Body of pancreas (tissue), 4 donors: ENCODE measurements around the gene NRG3.

Source experiments
- CTCF ChIP-seq, 7 experiments: fragments of 450-650 bp in 4 of 7; fragments of 200-600 bp in 3 of 7; sonication (generic) in 3 of 7; IDR thresholded peaks; one replicate each; pipeline ENCODE4 v1.5.1; 2016 to 2019; ENCODE audit warnings: antibody characterized with exemption in 7 of 7
- POLR2A ChIP-seq, 3 donors: fragments of 450-650 bp; IDR thresholded peaks; one replicate each; pipeline ENCODE4 v1.6.1; 2016; ENCODE audit warnings: antibody characterized with exemption in 3 of 3, mild to moderate bottlenecking in 2 of 3

DNA sequence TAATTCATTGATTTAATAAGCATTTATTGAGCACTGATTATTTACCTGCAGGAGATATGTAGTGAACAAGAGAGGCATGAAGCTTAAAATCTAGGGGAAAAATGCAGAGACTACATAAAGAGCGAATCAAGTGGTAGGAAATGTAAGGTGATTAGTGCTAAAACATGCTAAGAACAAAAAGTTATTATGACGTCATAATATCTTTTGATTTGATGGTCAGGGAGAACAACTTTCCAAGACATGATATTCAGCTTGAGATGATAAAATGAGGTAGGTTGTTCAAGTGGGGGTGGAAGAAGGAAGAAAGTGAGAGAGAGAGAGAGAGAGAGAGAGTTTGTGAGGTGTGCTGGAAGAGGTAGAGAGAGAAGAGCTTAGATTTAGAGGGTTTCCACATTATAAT is 317.7 kb downstream of the NRG3 start:
- no peak for TF ChIP-seq POLR2A (IDR thresholded peaks at IDR 0.05)
- TF ChIP-seq CTCF (IDR thresholded peaks at IDR 0.05), result no peak
